Uterus (tissue), 4 donors: ENCODE data around the gene GNG5. TPM values are rescaled to one million over a fixed set of nuclear protein-coding genes. Genes with fewer than 3 reads are reported as not detected.

ENCODE experiments used
- DNase-seq, 2 donors: peaks; one replicate each; pipeline ENCODE4 v3.0.0-alpha.2; 2019 to 2020
- H3K27ac ChIP-seq, 2 donors: fragments of 200-600 bp; sonication (generic); 1 replicate in 1 of 2; 2 replicates in 1 of 2; pipeline ENCODE4 v1.5.1; 2016 to 2018
- H3K27me3 ChIP-seq, 2 donors: fragments of 200-600 bp; sonication (generic); one replicate each; pipeline ENCODE4 v1.5.1; 2018 to 2019; ENCODE audit warnings: control low read depth in 1 of 2
- H3K36me3 ChIP-seq, 2 donors: fragments of 200-600 bp; sonication (generic); one replicate each; pipeline ENCODE4 v1.5.1; 2019; ENCODE audit warnings: control low read depth in 1 of 2
- H3K4me1 ChIP-seq, 2 donors: fragments of 200-600 bp; sonication (generic); one replicate each; pipeline ENCODE4 v1.5.1; 2018 to 2019; ENCODE audit warnings: control low read depth in 1 of 2
- H3K4me3 ChIP-seq, 2 donors: fragments of 200-600 bp; sonication (generic); 1 replicate in 1 of 2; 2 replicates in 1 of 2; pipeline ENCODE4 v1.5.1; 2018 to 2019; ENCODE audit warnings: mild to moderate bottlenecking in 1 of 2
- H3K9me3 ChIP-seq, 2 donors: fragments of 200-600 bp; sonication (generic); one replicate each; pipeline ENCODE4 v1.5.1; 2019; ENCODE audit warnings: control low read depth in 1 of 2
- CTCF ChIP-seq, 4 experiments: fragments of 200-600 bp in 2 of 4; fragments of 450-650 bp in 2 of 4; sonication (generic) in 2 of 4; IDR thresholded peaks; one replicate each; pipeline ENCODE4 v1.5.1; 2016 to 2019; ENCODE audit warnings: antibody characterized with exemption in 4 of 4, mild to moderate bottlenecking in 2 of 4, moderate library complexity in 1 of 4
- POLR2A ChIP-seq, 2 donors: fragments of 450-650 bp; IDR thresholded peaks; one replicate each; pipeline ENCODE4 v1.6.1; 2016; ENCODE audit warnings: antibody characterized with exemption in 2 of 2, mild to moderate bottlenecking in 1 of 2, moderate library complexity in 1 of 2
- intact Hi-C: fragments of 100-400 bp; cut with DNase I; formaldehyde crosslinking; loops from one replicate; pipeline ENCODE4 v1.15.1; 2023; ENCODE audit warnings: low total_unique reads
- total RNA-seq, 4 donors: library from RNA; depleted of rRNA in 3 of 4; stranded (reverse); fragments of >200 nt in 3 of 4; gene quantifications; one replicate each; pipeline versions ENCODE4 v1.1.0 to v1.2.4, GENCODE V29; 2014 to 2023
- donor health status: DM: yes; HTN: yes; CAD: no.

The GNG5 gene
- total RNA-seq, 4 donors from 2014 or later: 6.7 to 62.3 (median 29.1) TPM

GRCh38 chr1:84479998-84480397, 26.4 kb downstream of the GNG5 start:
- intact Hi-C loops: no loop called here
- H3K27me3 ChIP-seq: peaks cover 4 to 5% of the 10 kb centered on the region in 2 donors
- H3K4me1 ChIP-seq: no peaks in the 10 kb centered on the region
- H3K27ac ChIP-seq: peak overlapping the region; percentile 79 to 80
- no peaks in the 10 kb centered on the region for H3K9me3 ChIP-seq
- no peaks in the 10 kb centered on the region for H3K36me3 ChIP-seq
- no peak for TF ChIP-seq POLR2A (IDR thresholded peaks at IDR 0.05)
- no peak for TF ChIP-seq CTCF (IDR thresholded peaks at IDR 0.05)
- peak overlapping the region; percentile 73 to 77 for H3K4me3 ChIP-seq
- DNase-seq: no peak

GRCh38 chr1:84478876-84479868, 27.2 kb downstream of the GNG5 start, which contains the start of gene RPF1:
Gene RPF1 (plus strand): TSS chr1:84479266. CDS start chr1:84479282, 16 bp downstream.
- peak; percentile 45 to 57 for TF ChIP-seq POLR2A (IDR thresholded peaks at IDR 0.05)
- TF ChIP-seq CTCF (IDR thresholded peaks at IDR 0.05): no peak
- no peaks in the 10 kb centered on the region for H3K36me3 ChIP-seq
- intact Hi-C loops: no loop called here
- no peaks in the 10 kb centered on the region for H3K9me3 ChIP-seq
- H3K27ac ChIP-seq: peak within 1 kb of the TSS; percentile 79 to 80
- peak within 1 kb of the TSS; percentile 73 to 77 for H3K4me3 ChIP-seq
- H3K27me3 ChIP-seq: peaks cover 4 to 5% of the 10 kb centered on the region in 2 donors
- peak; percentile 67 to 73 for DNase-seq
- no peaks in the 10 kb centered on the region for H3K4me1 ChIP-seq

GRCh38 chr1:84476225-84476624, 30.2 kb downstream of the GNG5 start:
- Histone ChIP-seq H3K36me3 (no peaks in the 10 kb centered on the region), H3K9me3 (no peaks in the 10 kb centered on the region), H3K4me3 (no peak overlapping the region), H3K4me1 (no peaks in the 10 kb centered on the region), H3K27ac (no peak overlapping the region), H3K27me3 (peaks cover 4 to 7% of the 10 kb centered on the region in 2 donors)
- TF ChIP-seq POLR2A (IDR thresholded peaks at IDR 0.05): no peak
- TF ChIP-seq CTCF (IDR thresholded peaks at IDR 0.05): no peak
- no peak for DNase-seq
- intact Hi-C loops: no loop called here

- DNase-seq: no peak
- TF ChIP-seq CTCF (IDR thresholded peaks at IDR 0.05): no peak
- TF ChIP-seq POLR2A (IDR thresholded peaks at IDR 0.05): no peak
- Histone ChIP-seq H3K27me3 (peaks cover 0 to 5% of the 10 kb centered on the region in 2 donors), H3K4me3 (no peak overlapping the region), H3K4me1 (no peaks in the 10 kb centered on the region), H3K9me3 (no peaks in the 10 kb centered on the region), H3K27ac (no peak overlapping the region), H3K36me3 (no peaks in the 10 kb centered on the region)
- intact Hi-C loops: no loop called here
These were observed 39.1 kb downstream of the GNG5 start for GRCh38 chr1:84467298-84467697.

- no peaks in the 10 kb centered on the region for H3K27me3 ChIP-seq
- H3K4me1 ChIP-seq: no peaks in the 10 kb centered on the region
- H3K36me3 ChIP-seq: no peaks in the 10 kb centered on the region
- intact Hi-C loops: no loop called here
- no peak for DNase-seq
- H3K9me3 ChIP-seq: no peaks in the 10 kb centered on the region
- no peak for TF ChIP-seq POLR2A (IDR thresholded peaks at IDR 0.05)
- TF ChIP-seq CTCF (IDR thresholded peaks at IDR 0.05): no peak
- H3K4me3 ChIP-seq: no peak overlapping the region
- H3K27ac ChIP-seq: no peak overlapping the region
These were observed 44.3 kb downstream of the GNG5 start for GRCh38 chr1:84462118-84462517.
